HG03103 (cell line): Measurements from ENCODE around the gene NAXD.

Source experiments
- ATAC-seq: cut with Tn5 transposase; IDR thresholded peaks from one replicate; pipeline ENCODE4 v1.9.1; 2021; ENCODE audit warnings: low read depth; ENCODE audit not compliant: unreplicated experiment

Gene NAXD

GRCh38 chr13:110685305-110686020, 70.1 kb downstream of the NAXD start:
- no peak for ATAC-seq

- ATAC-seq, result no peak
Observed at GRCh38 chr13:110687736-110688135, 72.4 kb downstream of the NAXD start.

GRCh38 chr13:110689041-110689440, 73.7 kb downstream of the NAXD start:
- ATAC-seq, result no peak
